ENCODE results near the gene SNX1. TPM values are rescaled to one million over a fixed set of nuclear protein-coding genes. Genes with fewer than 3 reads are reported as not detected.
"Not testable (repeated sequence)": the region's sequence is repeated elsewhere in the genome, so short reads cannot be mapped to it uniquely, and the experiment has no call there.

The SNX1 gene
- total RNA-seq, 1 donor from 2014 or later: 15.3 TPM

DNA sequence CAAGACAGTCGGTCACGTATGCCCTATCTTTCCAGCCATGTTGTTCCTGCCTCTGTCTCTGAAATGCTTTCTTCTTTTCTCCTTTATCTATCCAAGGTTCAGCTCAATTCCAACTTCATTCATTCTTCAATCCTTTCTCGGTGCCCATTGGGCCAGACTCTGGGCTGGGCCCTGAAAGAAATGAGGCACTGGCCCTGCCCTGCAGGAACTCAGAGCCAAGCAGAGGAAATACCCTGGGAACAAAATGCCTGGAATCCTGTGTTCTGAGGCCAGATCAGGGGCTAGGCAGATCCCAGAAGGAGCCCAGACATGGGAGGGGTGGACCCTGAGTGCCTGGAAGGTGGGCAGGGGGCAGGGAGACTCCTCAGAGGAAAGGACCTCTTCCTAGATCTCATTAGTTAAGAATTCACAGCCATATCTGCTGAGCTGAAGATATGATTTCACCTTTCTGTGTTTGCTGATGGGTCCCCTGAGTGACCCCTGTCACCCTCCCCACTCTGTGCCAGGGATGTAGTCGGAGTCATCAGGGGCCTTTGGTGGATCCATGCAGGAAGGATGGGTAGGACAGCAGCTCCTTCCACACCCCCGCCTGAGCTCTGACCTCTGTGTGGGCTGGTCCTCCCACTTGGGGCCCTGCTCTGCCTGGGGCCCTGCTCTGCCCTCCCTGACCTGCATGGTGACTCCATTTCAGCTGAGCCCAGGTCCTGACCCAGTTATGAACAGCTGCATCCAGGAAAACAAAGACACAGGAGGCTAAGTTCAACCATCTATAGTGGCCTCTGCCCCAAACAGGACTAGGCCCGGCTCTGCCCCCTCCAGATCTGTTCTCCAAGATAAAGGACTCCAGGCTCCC lies 44.1 kb upstream of the SNX1 start:
- H3K4me3 ChIP-seq (ENCODE audit: low read depth, low read length): no peak overlapping the region
- TF ChIP-seq, protein P1, sequence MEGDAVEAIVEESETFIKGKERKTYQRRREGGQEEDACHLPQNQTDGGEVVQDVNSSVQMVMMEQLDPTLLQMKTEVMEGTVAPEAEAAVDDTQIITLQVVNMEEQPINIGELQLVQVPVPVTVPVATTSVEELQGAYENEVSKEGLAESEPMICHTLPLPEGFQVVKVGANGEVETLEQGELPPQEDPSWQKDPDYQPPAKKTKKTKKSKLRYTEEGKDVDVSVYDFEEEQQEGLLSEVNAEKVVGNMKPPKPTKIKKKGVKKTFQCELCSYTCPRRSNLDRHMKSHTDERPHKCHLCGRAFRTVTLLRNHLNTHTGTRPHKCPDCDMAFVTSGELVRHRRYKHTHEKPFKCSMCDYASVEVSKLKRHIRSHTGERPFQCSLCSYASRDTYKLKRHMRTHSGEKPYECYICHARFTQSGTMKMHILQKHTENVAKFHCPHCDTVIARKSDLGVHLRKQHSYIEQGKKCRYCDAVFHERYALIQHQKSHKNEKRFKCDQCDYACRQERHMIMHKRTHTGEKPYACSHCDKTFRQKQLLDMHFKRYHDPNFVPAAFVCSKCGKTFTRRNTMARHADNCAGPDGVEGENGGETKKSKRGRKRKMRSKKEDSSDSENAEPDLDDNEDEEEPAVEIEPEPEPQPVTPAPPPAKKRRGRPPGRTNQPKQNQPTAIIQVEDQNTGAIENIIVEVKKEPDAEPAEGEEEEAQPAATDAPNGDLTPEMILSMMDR (conservative IDR thresholded peaks at IDR 0.05; ENCODE audit: low read depth, low read length): no peak
- no peak for DNase-seq (ENCODE audit: low read depth)

DNA sequence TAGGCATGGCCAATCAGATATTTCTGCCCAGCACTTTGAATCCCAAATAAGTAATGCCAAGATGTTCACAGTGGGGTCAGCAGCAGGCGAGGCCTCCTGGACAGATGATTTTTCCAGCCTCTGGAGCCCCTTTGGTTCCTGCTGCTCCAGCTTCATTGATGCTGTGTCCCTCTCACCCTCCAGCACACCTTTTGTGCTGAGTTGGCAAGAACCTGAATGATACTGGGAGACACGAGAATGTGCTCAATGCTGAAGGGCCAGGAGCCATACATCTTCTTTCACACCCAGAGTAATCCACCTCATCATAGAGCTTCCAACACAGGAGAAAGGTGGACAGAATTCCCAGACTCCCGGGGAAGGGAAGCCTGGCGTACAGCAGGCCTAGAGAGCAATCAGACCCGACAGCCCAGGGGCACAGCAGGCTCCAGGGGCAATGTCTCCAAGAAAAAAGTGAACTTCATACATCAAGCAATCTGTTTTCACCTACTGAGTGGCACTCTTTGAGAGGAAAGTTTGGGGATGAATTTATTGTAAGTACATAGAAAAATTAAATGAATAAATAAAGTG lies 42.8 kb upstream of the SNX1 start:
- TF ChIP-seq, protein P1 (conservative IDR thresholded peaks at IDR 0.05; ENCODE audit: low read depth, low read length): no peak
- no peak for DNase-seq (ENCODE audit: low read depth)
- H3K4me3 ChIP-seq (ENCODE audit: low read depth, low read length): no peak overlapping the region

DNA sequence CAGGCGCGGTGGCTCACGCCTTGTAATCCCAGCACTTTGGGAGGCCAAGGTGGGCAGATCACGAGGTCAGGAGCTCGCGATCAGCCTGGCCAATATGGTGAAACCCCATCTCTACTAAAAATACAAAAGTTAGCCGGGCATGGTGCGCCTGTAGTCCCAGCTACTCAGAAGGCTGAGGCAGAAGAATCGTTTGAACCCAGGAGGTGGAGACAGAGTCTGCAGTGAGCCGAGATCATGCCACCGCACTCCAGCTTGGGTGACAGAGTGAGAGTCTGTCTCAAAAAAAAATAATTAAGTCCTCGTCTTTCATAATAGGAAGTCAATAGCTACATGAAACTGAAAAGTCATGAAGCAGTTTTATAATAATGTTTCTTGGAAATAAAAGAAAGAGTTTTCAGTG lies 42.1 kb upstream of the SNX1 start:
- DNase-seq (ENCODE audit: low read depth); H3K4me3 ChIP-seq (ENCODE audit: low read depth, low read length): not testable (repeated sequence)

DNA sequence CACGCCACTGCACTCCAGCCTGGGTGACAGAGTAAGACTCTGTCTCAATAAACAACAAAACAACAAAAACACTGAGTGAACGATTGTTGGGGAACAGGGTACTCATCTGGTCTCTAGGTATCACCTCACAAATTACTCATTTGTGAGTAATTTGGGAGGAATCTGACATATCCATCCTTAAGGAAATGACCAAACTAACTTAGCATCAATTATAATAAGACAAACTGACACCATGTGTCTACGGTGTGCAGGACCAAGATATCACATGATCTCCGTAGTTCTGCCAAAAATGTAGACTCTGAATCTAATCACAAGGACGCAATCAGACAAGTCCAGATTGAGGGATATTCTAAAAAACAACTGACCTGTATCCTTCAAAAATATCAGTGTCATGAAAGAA lies 37.5 kb upstream of the SNX1 start:
- DNase-seq (ENCODE audit: low read depth): no peak
- TF ChIP-seq, protein P1 (conservative IDR thresholded peaks at IDR 0.05; ENCODE audit: low read depth, low read length): no peak

DNA sequence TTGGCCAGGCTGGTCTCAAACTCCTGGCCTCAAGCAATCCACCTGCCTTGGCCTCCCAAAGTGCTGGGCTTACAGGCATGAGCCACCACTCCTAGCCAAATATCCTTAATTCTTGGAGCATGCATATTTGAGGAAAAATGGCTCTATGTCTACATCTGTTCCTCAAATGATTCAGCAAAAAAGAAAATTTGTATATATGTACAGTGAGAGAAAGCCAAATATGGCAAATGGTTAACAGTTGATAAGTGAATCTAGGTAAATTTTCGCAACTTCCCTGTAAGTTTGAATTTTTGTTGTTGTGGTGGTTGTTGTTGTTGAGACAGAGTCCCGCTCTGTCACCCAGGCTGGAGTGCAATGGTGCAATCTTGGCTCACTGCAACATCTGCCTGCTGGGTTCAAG lies 36.7 kb upstream of the SNX1 start:
- H3K4me3 ChIP-seq (ENCODE audit: low read depth, low read length); DNase-seq (ENCODE audit: low read depth): not testable (repeated sequence)

More for the DNA sequence above, 37.5 kb upstream of the SNX1 start:
- no peak overlapping the region for H3K4me3 ChIP-seq (ENCODE audit: low read depth, low read length)

DNA sequence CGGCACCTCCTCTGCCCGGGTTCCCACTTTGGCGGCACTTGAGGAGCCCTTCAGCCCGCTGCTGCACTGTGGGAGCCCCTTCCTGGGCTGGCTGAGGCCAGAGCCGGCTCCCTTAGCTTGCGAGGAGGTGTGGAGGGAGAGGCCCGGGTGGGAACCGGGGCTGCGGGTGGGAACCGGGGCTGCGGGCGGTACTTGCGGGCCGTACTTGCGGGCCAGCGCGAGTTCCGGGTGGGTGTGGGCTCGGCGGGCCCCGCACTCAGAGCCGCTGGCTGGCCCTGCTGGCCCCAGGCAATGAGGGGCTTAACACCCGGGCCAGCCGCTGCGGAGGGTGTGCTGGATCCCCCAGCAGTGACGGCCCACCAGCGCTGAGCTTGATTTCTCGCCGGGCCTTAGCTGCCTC lies 35.1 kb upstream of the SNX1 start:
- H3K4me3 ChIP-seq (ENCODE audit: low read depth, low read length): no peak overlapping the region
- DNase-seq (ENCODE audit: low read depth): no peak
- TF ChIP-seq, protein P1 (conservative IDR thresholded peaks at IDR 0.05; ENCODE audit: low read depth, low read length): no peak

DNA sequence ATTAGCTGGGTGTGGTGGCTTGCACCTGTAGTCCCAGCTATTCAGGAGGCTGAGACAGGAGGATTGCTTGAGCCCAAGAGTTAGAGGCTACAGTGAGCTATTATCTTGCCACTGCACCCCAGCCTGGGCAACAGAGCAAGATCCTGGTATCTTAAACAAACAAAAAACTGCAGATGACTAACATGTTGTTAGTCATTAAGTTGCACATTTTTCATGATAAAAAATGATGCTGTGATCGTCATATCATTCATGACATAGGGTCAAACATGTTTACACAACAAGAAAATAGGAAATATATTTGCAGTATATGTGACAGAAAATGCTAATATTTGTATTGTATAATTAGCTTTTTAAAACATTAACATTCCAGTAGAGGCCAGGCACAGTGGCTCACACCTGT lies 29.3 kb upstream of the SNX1 start:
- no peak for DNase-seq (ENCODE audit: low read depth)
- TF ChIP-seq, protein P1 (conservative IDR thresholded peaks at IDR 0.05; ENCODE audit: low read depth, low read length): no peak
- no peak overlapping the region for H3K4me3 ChIP-seq (ENCODE audit: low read depth, low read length)

DNA sequence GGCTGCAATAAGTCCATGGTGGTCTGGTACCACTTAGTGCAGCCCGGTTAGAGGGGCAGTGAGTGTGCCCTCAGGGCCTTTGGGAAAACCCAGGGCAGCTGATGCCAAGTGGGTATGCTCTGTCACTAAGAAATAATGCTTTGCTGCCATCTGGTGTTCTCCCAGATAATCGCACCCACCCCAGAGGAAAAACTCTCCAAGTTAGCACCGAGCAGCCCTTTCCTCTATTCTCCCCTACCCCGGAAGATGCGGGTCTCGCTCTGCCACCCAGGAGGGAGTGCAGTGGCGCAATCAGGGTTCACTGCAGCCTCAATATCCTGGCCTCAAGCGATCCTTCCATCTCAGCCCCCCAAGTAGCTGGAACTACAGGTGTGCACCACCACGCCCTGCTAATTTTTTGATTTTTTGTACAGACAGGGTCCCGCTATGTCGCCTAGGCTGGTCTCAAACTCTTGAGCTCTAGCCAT lies 28.2 kb upstream of the SNX1 start:
- TF ChIP-seq, protein P1 (conservative IDR thresholded peaks at IDR 0.05; ENCODE audit: low read depth, low read length): peak; percentile 85

More for the DNA sequence above, 28.2 kb upstream of the SNX1 start:
- no peak overlapping the region for H3K4me3 ChIP-seq (ENCODE audit: low read depth, low read length)
- DNase-seq (ENCODE audit: low read depth): no peak

Measured in epithelial cell of proximal tubule (primary cell).